Measurements from ENCODE around the gene ENTPD7.
"Not testable (repeated sequence)": the region's sequence is repeated elsewhere in the genome, so short reads cannot be mapped to it uniquely, and the experiment has no call there.

ENTPD7 gene

DNA sequence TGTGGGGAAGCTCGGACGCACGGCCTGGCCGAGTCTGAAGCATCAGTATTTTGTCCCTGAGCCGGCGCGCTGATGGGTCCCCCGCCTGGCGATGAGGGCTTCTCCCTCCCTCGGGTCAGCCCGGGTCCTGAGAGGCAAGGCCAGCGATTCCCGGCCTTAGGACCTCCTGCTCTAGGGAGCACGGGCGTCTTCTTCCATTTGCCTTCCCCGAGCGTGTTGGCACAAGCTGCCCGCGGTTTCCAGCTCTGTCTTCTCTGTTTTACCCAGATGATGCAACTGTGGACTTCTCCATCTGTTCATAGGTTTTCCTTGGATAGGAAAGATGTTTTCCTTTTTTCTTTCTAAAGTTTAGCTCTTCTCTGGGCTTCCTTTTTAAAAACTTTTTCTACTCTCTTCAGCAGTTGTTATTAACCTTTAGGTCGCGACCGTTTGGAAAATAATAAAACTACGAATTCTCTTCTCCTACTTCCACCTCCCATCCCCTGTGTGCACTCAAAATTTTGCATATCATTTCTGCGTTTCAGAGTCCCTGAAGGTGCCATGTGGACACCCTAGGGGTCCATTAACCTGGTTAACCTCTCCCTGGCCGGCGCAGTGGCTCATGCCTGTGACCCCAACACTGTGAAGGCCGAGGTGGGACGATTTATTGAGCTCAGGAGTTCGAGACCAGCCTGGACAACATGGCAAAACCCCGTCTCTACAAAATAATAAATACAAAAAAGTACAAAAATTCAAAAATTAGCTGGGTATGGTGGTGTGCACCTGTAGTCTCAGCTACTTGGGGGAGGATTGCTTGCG lies 37.7 kb upstream of the ENTPD7 start:
- peak overlapping the region; percentile 99 for H3K27ac ChIP-seq (ENCODE audit: low read depth, low read length, severe bottlenecking)
- H3K36me3 ChIP-seq (ENCODE audit: control insufficient read depth, insufficient read depth, low read length): no peaks in the 10 kb centered on the region
- peak overlapping the region; percentile 74 for H3K4me3 ChIP-seq (ENCODE audit: extremely low read depth, insufficient read depth, low read length, poor library complexity, severe bottlenecking)
- WGBS, 2 experiments (ENCODE audit: insufficient coverage in 2 of 2): 16 to 21% methylated on average over 23 to 29 of the region's 31 CpGs
- no peaks in the 10 kb centered on the region for H3K9me3 ChIP-seq (ENCODE audit: control insufficient read depth, low read length)
- H3K4me1 ChIP-seq (ENCODE audit: control insufficient read depth, insufficient read depth, low read length, poor library complexity, severe bottlenecking): peaks cover 5% of the 10 kb centered on the region

DNA sequence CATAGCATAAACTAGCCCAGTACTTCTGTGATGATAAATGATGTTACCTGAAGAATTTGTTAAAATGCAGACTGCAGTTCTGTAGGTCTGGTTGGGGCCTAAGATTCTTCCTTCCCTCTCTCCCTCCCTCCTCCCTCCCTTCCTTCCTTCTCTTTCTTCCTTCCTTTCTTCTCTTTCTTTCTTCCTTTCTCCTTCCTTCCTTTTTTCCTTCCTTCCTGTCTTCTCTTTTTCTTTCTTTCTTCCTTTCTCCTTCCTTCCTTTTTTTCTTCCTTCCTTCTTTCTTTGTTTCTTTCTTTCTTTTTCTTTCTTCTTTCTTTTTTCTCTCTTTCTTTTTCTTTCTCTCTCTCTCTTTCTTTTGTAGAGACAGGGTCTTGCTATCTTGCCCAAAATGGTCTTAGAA lies 35.4 kb upstream of the ENTPD7 start:
- Histone ChIP-seq H3K4me3 (ENCODE audit: extremely low read depth, insufficient read depth, low read length, poor library complexity, severe bottlenecking) (no peak overlapping the region), H3K4me1 (ENCODE audit: control insufficient read depth, insufficient read depth, low read length, poor library complexity, severe bottlenecking) (peaks cover 5% of the 10 kb centered on the region), H3K27ac (ENCODE audit: low read depth, low read length, severe bottlenecking) (no peak overlapping the region), H3K9me3 (ENCODE audit: control insufficient read depth, low read length) (no peaks in the 10 kb centered on the region), H3K36me3 (ENCODE audit: control insufficient read depth, insufficient read depth, low read length) (no peaks in the 10 kb centered on the region)

DNA sequence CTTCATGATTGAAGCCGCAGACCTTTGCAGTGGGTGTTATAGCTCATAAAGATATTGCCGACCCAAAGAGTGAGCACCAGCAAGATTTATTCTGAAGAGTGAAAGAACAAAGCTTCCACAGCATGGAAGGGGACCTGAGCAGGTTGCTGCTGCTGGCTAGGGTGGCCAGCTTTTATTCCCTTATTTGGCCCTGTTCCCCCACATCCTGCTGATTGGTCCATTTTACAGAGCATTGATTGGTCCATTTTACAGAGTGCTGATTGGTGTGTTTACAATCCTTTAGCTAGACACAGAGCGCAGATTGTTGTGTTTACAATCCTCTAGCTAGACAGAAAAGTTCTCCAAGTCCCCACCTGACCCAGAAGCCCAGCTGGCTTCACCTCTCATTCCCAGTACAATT lies 34.2 kb upstream of the ENTPD7 start:
- H3K4me3 ChIP-seq (ENCODE audit: extremely low read depth, insufficient read depth, low read length, poor library complexity, severe bottlenecking); H3K9me3 ChIP-seq (ENCODE audit: control insufficient read depth, low read length); H3K36me3 ChIP-seq (ENCODE audit: control insufficient read depth, insufficient read depth, low read length); H3K4me1 ChIP-seq (ENCODE audit: control insufficient read depth, insufficient read depth, low read length, poor library complexity, severe bottlenecking); H3K27ac ChIP-seq (ENCODE audit: low read depth, low read length, severe bottlenecking): not testable (repeated sequence)
- WGBS, 2 experiments (ENCODE audit: insufficient coverage in 2 of 2): 0 to 45% methylated on average over 1 to 2 of the region's 3 CpGs

DNA sequence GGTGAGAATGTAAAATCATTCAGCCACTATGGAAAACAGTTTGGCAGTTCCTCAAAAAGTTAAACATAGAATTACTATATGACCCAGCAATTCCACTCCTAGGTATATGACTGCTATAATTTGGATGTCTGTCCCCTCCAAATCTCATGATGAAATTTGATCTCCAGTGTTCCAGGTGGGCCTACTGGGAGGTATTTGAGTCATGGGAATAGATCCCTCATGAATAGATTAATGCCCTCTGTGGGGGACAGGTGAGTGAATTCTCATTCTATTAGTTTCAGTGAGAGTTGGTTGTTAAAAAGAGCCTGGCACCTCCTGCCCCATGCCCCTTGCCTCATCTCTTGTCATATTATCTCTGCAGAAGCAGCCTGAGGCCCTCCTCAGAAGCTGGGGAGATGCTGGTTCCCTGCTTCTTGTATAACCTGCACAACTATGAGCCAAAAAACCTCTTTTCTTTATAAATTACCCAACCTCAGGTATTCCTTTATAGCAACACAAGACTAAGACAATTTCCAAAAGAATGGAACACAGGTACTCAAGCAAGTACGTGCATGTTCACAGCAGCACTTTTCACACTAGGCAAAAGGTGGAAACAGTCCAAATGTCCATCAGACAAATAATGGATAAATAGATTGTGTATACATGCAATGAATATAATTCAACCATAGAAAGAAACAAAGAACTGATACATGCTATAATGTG lies 30.2 kb upstream of the ENTPD7 start:
- no CpG with 5 or more reads among the region's 1 CpG for WGBS, 2 experiments (ENCODE audit: insufficient coverage in 2 of 2)
- Histone ChIP-seq H3K27ac (ENCODE audit: low read depth, low read length, severe bottlenecking) (no peak overlapping the region), H3K9me3 (ENCODE audit: control insufficient read depth, low read length) (no peaks in the 10 kb centered on the region)

DNA sequence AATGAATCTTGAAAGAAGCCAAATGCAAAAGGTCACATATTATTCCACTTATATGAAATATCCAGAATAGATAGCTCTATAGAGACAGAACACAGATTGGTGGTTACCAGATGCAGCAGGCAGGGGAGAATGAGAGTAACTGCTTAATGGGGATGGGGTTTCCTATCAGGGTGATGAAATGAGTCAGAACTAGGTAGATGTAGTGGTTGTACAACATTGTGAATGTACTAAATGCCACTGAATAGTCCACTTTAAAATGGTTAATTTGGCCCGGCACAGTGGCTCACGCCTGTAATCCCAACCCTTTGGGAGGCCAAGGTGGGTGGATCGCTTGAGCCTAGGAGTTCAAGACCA lies 29.7 kb upstream of the ENTPD7 start:
- H3K4me3 ChIP-seq (ENCODE audit: extremely low read depth, insufficient read depth, low read length, poor library complexity, severe bottlenecking): no peak overlapping the region
- no peaks in the 10 kb centered on the region for H3K4me1 ChIP-seq (ENCODE audit: control insufficient read depth, insufficient read depth, low read length, poor library complexity, severe bottlenecking)
- H3K36me3 ChIP-seq (ENCODE audit: control insufficient read depth, insufficient read depth, low read length): no peaks in the 10 kb centered on the region
- no peak overlapping the region for H3K27ac ChIP-seq (ENCODE audit: low read depth, low read length, severe bottlenecking)
- H3K9me3 ChIP-seq (ENCODE audit: control insufficient read depth, low read length): no peaks in the 10 kb centered on the region
- 80% methylated on average over 1 of the region's 3 CpGs; no CpG with 5 or more reads in 1 of the 2 experiments for WGBS, 2 experiments (ENCODE audit: insufficient coverage in 2 of 2)

More for the DNA sequence above, 30.2 kb upstream of the ENTPD7 start:
- no peaks in the 10 kb centered on the region for H3K4me1 ChIP-seq (ENCODE audit: control insufficient read depth, insufficient read depth, low read length, poor library complexity, severe bottlenecking)
- no peak overlapping the region for H3K4me3 ChIP-seq (ENCODE audit: extremely low read depth, insufficient read depth, low read length, poor library complexity, severe bottlenecking)
- H3K36me3 ChIP-seq (ENCODE audit: control insufficient read depth, insufficient read depth, low read length): no peaks in the 10 kb centered on the region

DNA sequence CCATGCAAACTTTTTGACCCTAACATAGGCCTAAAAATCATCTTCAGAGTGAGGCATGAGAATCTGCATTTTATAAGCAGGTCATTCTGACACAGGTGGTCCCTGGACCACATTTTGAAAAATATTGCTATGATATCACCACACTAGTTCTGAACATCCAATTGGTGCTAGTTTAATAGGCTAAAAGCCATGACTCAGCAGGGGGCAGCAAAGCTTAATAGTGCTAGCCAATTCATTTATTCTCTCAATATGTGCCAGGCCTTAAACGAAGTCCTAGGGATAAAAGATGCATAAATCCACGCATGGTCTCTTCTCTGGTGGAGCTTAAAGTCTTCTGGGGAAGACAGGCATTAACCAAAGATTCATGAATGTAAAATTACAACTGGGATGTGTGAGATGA lies 28.9 kb upstream of the ENTPD7 start:
- Histone ChIP-seq H3K4me1 (ENCODE audit: control insufficient read depth, insufficient read depth, low read length, poor library complexity, severe bottlenecking) (no peaks in the 10 kb centered on the region), H3K27ac (ENCODE audit: low read depth, low read length, severe bottlenecking) (no peak overlapping the region), H3K36me3 (ENCODE audit: control insufficient read depth, insufficient read depth, low read length) (no peaks in the 10 kb centered on the region), H3K9me3 (ENCODE audit: control insufficient read depth, low read length) (no peaks in the 10 kb centered on the region), H3K4me3 (ENCODE audit: extremely low read depth, insufficient read depth, low read length, poor library complexity, severe bottlenecking) (no peak overlapping the region)
- WGBS, 2 experiments (ENCODE audit: insufficient coverage in 2 of 2): 92% methylated on average over 2 of the region's 2 CpGs; no CpG with 5 or more reads in 1 of the 2 experiments

DNA sequence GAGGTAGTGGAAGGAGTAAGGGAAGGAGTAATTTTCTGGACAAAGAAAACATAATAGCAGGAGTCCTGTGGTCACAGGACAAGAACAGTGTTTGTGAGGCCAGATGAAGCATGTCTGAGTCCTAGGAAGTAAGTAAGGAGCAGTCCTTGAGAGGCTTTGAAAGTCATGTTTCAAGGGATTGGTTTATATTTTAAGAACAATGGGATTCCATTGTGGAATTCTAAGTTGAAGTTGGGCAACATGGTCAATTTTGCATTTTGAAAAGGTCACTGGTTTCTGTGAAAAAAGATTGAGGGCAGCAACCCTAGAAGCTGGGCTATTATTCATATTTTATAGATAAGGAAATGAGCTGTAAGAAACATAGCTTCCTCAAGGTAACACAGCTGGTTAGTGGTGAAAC lies 28.3 kb upstream of the ENTPD7 start:
- H3K36me3 ChIP-seq (ENCODE audit: control insufficient read depth, insufficient read depth, low read length): no peaks in the 10 kb centered on the region

DNA sequence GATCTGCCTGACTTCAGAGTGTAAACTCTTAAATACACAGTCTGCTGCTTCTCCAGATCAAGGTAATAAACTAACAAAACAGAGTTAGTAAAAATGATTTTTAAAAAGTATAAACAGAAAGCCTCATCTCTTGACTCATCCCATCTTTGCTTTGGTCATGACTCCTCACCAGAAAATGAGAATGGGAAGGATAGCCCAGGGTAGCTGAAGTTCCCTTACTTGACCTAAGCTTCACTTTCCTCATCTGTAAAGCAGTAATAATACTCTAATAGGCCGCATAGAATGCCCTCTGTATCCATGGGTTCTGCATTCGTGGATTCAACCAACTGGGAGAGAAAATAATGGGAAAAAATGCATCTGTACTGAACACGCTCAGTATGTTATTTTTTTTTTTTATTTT lies 27.8 kb upstream of the ENTPD7 start:
- WGBS, 2 experiments (ENCODE audit: insufficient coverage in 2 of 2): no CpG with 5 or more reads among the region's 3 CpGs
- H3K36me3 ChIP-seq (ENCODE audit: control insufficient read depth, insufficient read depth, low read length): no peaks in the 10 kb centered on the region
- H3K4me1 ChIP-seq (ENCODE audit: control insufficient read depth, insufficient read depth, low read length, poor library complexity, severe bottlenecking): no peaks in the 10 kb centered on the region
- H3K4me3 ChIP-seq (ENCODE audit: extremely low read depth, insufficient read depth, low read length, poor library complexity, severe bottlenecking): no peak overlapping the region
- no peak overlapping the region for H3K27ac ChIP-seq (ENCODE audit: low read depth, low read length, severe bottlenecking)
- H3K9me3 ChIP-seq (ENCODE audit: control insufficient read depth, low read length): no peaks in the 10 kb centered on the region

More for the DNA sequence above, 28.3 kb upstream of the ENTPD7 start:
- Histone ChIP-seq H3K9me3 (ENCODE audit: control insufficient read depth, low read length) (no peaks in the 10 kb centered on the region), H3K27ac (ENCODE audit: low read depth, low read length, severe bottlenecking) (no peak overlapping the region), H3K4me3 (ENCODE audit: extremely low read depth, insufficient read depth, low read length, poor library complexity, severe bottlenecking) (no peak overlapping the region), H3K4me1 (ENCODE audit: control insufficient read depth, insufficient read depth, low read length, poor library complexity, severe bottlenecking) (no peaks in the 10 kb centered on the region)

DNA sequence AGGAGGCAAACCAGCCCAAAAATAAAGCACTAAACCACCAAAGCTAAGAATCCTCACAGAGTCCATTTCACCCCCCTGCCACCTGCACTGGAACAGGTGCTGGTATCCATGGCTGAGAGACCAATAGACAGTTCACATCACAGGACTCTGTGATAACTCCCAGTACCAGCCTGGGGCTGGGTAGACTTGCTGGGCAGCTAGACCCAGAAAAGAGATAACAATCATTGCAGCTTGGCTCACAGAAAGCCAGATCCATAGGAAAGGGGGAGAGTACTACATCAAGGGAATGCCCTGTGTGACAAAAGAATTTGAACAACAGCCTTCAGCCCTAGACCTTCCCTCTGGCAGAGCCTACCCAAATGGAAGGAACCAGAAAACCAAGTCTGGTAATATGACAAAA lies 25.5 kb upstream of the ENTPD7 start:
- Histone ChIP-seq H3K4me1 (ENCODE audit: control insufficient read depth, insufficient read depth, low read length, poor library complexity, severe bottlenecking) (no peaks in the 10 kb centered on the region), H3K4me3 (ENCODE audit: extremely low read depth, insufficient read depth, low read length, poor library complexity, severe bottlenecking) (no peak overlapping the region), H3K27ac (ENCODE audit: low read depth, low read length, severe bottlenecking) (no peak overlapping the region), H3K9me3 (ENCODE audit: control insufficient read depth, low read length) (no peaks in the 10 kb centered on the region), H3K36me3 (ENCODE audit: control insufficient read depth, insufficient read depth, low read length) (no peaks in the 10 kb centered on the region)

DNA sequence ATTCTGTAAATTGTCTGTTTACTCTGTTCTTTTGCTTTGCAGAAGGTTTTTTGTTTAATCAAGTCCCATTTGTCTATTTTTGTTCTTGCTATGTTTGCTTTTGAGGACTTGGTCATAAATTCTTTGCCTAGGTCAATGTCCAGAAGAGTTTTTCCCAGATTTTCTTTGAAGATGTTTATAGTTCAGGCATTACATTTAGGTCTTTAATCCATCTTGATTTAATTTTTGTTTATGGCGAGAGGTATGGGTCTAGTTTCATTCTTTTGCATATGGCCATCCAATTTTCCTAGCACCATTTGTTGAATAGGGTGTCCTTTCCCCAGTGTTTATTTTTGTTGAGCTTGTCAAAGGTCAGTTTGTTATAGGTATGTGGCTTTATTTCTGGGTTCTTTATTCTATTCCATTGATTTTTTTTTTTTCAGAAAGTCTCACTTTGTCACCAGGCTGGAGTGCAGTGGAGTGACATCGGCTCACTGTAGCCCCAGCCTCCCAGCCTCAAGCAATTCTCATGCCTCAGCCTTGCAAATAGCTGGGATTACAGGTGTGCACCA lies 11.6 kb upstream of the ENTPD7 start:
- Histone ChIP-seq H3K36me3 (ENCODE audit: control insufficient read depth, insufficient read depth, low read length) (no peaks in the 10 kb centered on the region), H3K4me3 (ENCODE audit: extremely low read depth, insufficient read depth, low read length, poor library complexity, severe bottlenecking) (no peak overlapping the region), H3K4me1 (ENCODE audit: control insufficient read depth, insufficient read depth, low read length, poor library complexity, severe bottlenecking) (no peaks in the 10 kb centered on the region), H3K27ac (ENCODE audit: low read depth, low read length, severe bottlenecking) (no peak overlapping the region), H3K9me3 (ENCODE audit: control insufficient read depth, low read length) (no peaks in the 10 kb centered on the region)
- WGBS, 2 experiments (ENCODE audit: insufficient coverage in 2 of 2): 71 to 86% methylated on average over 1 of the region's 2 CpGs

DNA sequence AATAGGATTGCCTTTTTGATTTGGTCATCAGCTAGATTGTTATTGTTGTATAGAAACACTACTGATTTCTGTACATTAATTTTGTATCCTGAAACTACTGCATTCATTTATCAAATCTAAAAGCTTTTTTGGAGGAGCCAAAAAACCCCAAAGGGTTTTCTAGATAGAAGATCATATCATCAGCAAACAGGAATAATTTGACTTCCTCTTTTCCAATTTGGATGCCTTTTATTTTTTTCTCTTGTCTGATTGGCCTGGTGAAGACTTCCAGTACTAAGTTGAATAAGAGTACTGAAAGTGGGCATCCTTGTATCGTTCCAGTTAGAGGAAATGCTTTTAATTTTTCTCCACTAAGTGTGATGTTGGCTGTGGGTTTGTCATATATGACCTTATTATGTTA lies 10.6 kb upstream of the ENTPD7 start:
- Histone ChIP-seq H3K27ac (ENCODE audit: low read depth, low read length, severe bottlenecking) (no peak overlapping the region), H3K9me3 (ENCODE audit: control insufficient read depth, low read length) (no peaks in the 10 kb centered on the region), H3K36me3 (ENCODE audit: control insufficient read depth, insufficient read depth, low read length) (no peaks in the 10 kb centered on the region), H3K4me3 (ENCODE audit: extremely low read depth, insufficient read depth, low read length, poor library complexity, severe bottlenecking) (no peak overlapping the region), H3K4me1 (ENCODE audit: control insufficient read depth, insufficient read depth, low read length, poor library complexity, severe bottlenecking) (no peaks in the 10 kb centered on the region)
- 0% methylated on average over 1 of the region's 1 CpG; no CpG with 5 or more reads in 1 of the 2 experiments for WGBS, 2 experiments (ENCODE audit: insufficient coverage in 2 of 2)
